Erythroblast (primary cell): ENCODE measurements around the gene CASP3.

ENCODE experiments used
- GATA1 ChIP-seq: IDR thresholded peaks from 2 replicates; pipeline ENCODE4 v1.6.1; 2011; ENCODE audit warnings: low read depth, mild to moderate bottlenecking, control low read depth, low read length, moderate library complexity
- POLR2A ChIP-seq: IDR thresholded peaks from 2 replicates; pipeline ENCODE4 v1.6.1; 2011; ENCODE audit warnings: mild to moderate bottlenecking, low read length

GRCh38 chr4:184669251-184669650 lies 20.0 kb upstream of the CASP3 start:
- TF ChIP-seq POLR2A (no peak), GATA1 (no peak)
